PC-3 (cell line): ENCODE results near the gene DGKI.

Experiments
- EZH2 ChIP-seq: fragments of 300-600 bp; sonication (generic); IDR thresholded peaks from one replicate; pipeline ENCODE4 v1.6.1; 2017; ENCODE audit warnings: antibody characterized with exemption, mild to moderate bottlenecking, low read length; ENCODE audit not compliant: unreplicated experiment
- TF ChIP-seq, protein P1 (sequence below): fragments of 300-600 bp; sonication (generic); conservative IDR thresholded peaks from 2 replicates; pipeline ENCODE4 v1.5.1; 2017; ENCODE audit warnings: antibody characterized with exemption, low read depth, mild to moderate bottlenecking, low read length

DNA sequence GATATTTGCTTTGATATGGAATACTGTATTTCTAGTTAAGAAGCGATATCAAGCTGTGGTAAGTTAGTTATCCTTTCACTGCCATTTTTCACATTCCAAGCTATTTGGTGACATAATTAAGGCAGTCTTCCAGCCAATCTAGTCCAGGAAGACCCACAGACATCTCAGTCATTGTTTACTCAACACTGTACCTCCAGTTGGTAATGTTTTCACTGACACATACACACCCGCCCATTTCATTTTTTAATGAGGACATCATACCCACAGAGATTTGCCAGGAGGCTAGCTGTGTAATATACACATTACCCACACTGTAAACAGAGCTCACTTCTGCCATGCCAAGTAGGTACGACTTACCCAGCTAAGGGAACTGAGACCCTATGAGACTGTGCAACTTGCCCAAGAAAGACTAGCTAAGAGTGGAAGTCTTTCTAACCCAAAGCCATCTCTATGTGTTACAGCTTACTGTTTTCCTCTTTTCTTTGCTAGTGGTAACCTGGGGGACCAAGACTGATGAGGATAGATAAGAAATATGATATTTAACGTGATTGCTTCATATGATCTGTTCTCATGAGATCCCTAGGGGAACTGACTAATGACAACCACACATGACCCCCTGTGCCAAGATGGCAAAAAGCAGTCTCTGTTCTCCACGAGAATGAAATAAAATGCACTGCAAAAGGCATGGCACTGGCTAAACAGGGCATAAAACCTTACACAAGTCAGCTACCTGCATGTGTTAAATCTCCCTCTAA lies 179.0 kb downstream of the DGKI start:
- TF ChIP-seq, protein P1, sequence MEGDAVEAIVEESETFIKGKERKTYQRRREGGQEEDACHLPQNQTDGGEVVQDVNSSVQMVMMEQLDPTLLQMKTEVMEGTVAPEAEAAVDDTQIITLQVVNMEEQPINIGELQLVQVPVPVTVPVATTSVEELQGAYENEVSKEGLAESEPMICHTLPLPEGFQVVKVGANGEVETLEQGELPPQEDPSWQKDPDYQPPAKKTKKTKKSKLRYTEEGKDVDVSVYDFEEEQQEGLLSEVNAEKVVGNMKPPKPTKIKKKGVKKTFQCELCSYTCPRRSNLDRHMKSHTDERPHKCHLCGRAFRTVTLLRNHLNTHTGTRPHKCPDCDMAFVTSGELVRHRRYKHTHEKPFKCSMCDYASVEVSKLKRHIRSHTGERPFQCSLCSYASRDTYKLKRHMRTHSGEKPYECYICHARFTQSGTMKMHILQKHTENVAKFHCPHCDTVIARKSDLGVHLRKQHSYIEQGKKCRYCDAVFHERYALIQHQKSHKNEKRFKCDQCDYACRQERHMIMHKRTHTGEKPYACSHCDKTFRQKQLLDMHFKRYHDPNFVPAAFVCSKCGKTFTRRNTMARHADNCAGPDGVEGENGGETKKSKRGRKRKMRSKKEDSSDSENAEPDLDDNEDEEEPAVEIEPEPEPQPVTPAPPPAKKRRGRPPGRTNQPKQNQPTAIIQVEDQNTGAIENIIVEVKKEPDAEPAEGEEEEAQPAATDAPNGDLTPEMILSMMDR = no peak
- TF ChIP-seq EZH2 = no peak
